Right ventricle myocardium inferior (tissue), 1 donor: ENCODE data around the gene PPP1R1C. TPM values are rescaled to one million over a fixed set of nuclear protein-coding genes. Genes with fewer than 3 reads are reported as not detected.
"Not testable (repeated sequence)": the region's sequence is repeated elsewhere in the genome, so short reads cannot be mapped to it uniquely, and the experiment has no call there.

Experiments used
- ATAC-seq: fragments of 200-7000 bp; cut with Tn5 transposase; one replicate; pipeline ENCODE4 v1.9.1; 2020; ENCODE audit warnings: mild to moderate bottlenecking, moderate library complexity
- DNase-seq: peaks from one replicate; pipeline ENCODE4 v3.0.0; 2021; ENCODE audit errors: missing footprints
- intact Hi-C: fragments of 100-400 bp; cut with DNase I; formaldehyde crosslinking; loops from one replicate; pipeline ENCODE4 v1.11.0; 2022
- total RNA-seq: library from RNA; stranded (reverse); fragmentation: NEBNext Ultra II Directional; extraction: Animal tissue kit (Norgen Biotek cat#: 25700); gene quantifications from one replicate; pipeline ENCODE4 v1.2.1, GENCODE V29; 2021
- donor health status: DM: no; HTN: yes; CAD: no; lungs with severe emphysema.

Gene PPP1R1C
- total RNA-seq, 1 donor from 2014 or later = 24.0 TPM

DNA sequence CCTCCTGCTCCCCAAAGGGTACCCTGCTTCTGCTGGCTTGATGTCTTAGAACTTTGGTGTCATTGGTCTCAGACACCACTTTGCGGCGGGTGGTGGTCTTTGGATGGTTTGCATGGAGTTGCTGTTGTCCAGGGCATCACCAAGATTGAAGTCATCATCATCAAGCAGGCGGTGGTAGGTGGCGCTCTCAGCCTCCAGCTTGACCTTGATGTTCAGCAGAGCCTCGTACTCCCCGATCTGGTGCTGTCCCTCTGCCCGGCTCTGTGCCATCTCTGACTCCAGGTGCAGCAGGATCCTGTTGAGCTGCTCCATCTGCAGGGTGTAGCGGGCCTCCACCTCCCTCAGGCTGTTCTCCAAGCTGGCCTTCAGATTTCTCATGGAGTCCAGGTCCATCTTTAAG, 24.5 kb upstream of the PPP1R1C start:
- ATAC-seq, DNase-seq, intact Hi-C loops: not testable (repeated sequence)

GRCh38 chr2:181962142-181962541, 23.5 kb upstream of the PPP1R1C start:
- ATAC-seq (no peak), DNase-seq (no peak)
- intact Hi-C loops = no loop called here

DNA sequence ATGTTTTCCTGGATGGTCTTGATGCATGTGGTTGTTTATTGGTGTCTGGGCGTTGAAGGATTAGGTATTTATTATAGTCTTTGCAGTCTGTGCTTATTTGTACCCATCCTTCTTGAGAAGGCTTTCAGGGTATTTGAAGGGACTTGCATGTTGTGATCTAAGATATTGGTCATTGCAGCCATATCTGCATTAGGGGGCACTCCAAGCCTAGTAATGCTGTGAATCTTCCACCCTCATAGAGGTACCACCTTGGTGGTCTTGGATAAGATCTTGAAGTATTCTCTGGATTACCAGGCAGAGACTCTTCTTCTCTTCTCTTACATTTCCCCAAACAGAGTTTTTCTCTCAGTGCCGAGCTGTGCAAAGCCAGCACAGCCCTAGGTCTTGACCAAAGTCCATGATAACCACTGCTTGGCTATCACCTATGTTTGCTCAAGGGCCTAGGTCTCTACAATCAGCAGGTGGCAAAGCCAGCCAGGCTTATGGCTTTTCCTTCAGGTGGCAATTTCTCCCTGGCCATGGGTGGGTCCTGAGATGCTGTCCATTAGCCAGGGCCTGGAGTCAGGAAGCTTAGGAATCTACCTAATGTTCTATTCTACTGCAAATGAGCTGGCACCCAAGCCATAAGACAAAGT, 15.4 kb upstream of the PPP1R1C start:
- DNase-seq (no peak), ATAC-seq (no peak)
- intact Hi-C loops = loop anchor here (5.0 kb wide), 1 partner anchor 107 kb away; no protein-coding TSS in a partner anchor

GRCh38 chr2:181971032-181971431, 14.6 kb upstream of the PPP1R1C start:
- intact Hi-C loops = loop anchor here (5.0 kb wide), 1 partner anchor 106 kb away; no protein-coding TSS in a partner anchor
- ATAC-seq = no peak
- no peak for DNase-seq

GRCh38 chr2:181972431-181973170, 13.1 kb upstream of the PPP1R1C start:
- ATAC-seq = no peak

GRCh38 chr2:181973171-181973783, 12.4 kb upstream of the PPP1R1C start:
- no peak for DNase-seq
- intact Hi-C loops = loop anchor here (5.0 kb wide), 1 partner anchor 104 kb away; no protein-coding TSS in a partner anchor
- ATAC-seq = no peak

More at GRCh38 chr2:181972431-181973170, 13.1 kb upstream of the PPP1R1C start:
- DNase-seq = no peak
- intact Hi-C loops = loop anchor here (5.0 kb wide), 1 partner anchor 105 kb away; no protein-coding TSS in a partner anchor

DNA sequence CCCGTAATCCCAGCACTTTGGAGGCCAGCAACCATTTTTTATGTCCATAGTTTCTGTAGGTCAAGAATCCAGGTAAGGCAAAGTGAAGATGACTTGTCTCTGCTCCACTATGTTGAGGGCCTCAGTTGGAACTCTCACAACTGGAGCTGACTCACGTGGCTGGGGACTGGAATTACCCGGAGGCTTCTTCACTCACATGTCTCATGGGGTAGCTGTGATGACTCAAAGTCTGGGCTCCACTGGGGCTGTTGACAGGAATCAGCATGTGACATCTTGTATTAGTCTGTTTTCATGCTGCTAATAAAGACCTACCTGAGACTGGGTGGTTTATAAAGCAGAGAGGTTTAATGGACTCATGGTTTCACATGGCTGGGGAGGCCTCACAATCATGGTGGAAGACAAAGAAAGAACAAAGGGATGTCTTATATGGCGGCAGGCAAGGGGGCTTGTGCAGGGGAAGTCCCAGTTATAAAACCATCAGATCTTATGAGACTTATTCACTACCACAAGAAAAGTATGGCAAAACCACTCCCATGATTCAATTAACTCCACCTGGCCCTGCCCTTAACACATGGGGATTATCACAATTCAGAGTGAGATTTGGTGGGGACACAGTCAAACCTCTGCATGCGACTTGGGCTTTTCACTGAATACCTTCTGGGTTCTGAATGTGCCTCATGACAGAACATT, 7.8 kb upstream of the PPP1R1C start:
- DNase-seq = no peak
- intact Hi-C loops = no loop called here
- ATAC-seq = no peak

GRCh38 chr2:181978351-181979150, 7.1 kb upstream of the PPP1R1C start:
- no peak for ATAC-seq
- no peak for DNase-seq
- intact Hi-C loops = no loop called here

- intact Hi-C loops = loop anchor here (2.0 kb wide), 1 partner anchor 71 kb away; no protein-coding TSS in a partner anchor
- no peak for ATAC-seq
- no peak for DNase-seq
These were observed 1.6 kb upstream of the PPP1R1C start for GRCh38 chr2:181984060-181984459.

- ATAC-seq (peak; percentile 61), DNase-seq (no peak)
- intact Hi-C loops = loop anchor here (2.0 to 5.0 kb wide), 2 partner anchors 70 to 93 kb away; partner anchors contain the start of gene ITPRID2
These were observed 630 bp upstream of the PPP1R1C start for GRCh38 chr2:181984814-181985631.

GRCh38 chr2:181988154-181988924, 2.7 kb downstream of the PPP1R1C start:
- ATAC-seq (no peak), DNase-seq (no peak)
- intact Hi-C loops = loop anchor here (5.0 kb wide), 1 partner anchor 96 kb away; the partner anchor contains the start of gene ITPRID2

DNA sequence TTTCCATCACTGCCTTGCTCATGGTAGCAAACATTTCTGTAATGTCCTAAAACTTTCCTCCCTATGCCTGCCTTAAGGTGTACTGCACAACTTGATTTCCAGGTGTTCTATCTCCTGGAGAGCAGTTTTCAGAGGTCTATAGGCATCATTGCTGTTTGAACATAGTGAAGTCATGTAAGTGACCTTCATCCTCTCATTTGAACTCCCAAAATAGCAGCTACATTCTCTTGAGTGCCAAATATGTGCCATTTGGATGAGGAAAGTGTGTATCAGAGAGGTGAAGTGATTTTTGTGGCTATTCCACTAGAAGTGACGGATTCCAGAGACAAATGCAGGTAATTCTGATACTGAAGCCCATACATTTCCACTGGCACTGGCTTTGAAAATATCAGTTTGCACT, 3.4 kb downstream of the PPP1R1C start:
- peak; percentile 61 for ATAC-seq
- DNase-seq = no peak
- intact Hi-C loops = loop anchor here (5.0 kb wide), 1 partner anchor 97 kb away; the partner anchor contains the start of gene ITPRID2

DNA sequence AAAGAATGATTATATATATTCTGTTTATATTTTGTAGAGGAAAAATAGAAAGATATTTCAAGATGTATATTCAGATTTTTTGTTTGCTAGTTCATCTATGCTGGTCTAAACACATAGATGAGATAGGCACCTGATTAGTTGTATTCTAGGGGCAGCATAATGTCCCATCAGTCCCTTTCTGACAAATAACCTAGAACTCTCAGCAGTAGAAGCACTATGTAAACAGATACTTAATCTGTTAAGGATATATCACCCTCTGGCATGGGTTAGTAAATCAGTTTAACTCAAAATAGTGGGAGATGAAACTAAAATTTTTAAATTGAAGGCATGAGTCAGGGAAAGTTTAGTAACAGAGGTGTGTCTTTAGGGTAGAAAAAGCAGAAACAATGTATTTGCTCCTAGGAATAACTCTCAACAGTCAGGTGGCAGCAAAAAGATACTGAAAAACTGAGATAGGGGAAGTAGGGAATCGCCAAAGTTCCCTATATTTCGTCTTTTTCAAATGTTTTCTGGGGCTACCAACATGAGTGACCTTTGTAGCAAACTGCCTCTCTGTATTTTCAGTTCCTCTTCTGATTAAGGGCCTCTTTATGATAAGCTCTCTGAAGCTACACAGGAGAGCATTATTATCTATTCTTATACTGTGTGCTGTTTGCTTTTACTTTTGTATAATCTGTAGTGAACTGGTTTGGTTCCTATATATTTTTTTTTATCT, 5.7 kb downstream of the PPP1R1C start:
- ATAC-seq (no peak), DNase-seq (no peak)
- intact Hi-C loops = loop anchor here (5.0 kb wide), 1 partner anchor 976 kb away; no protein-coding TSS in a partner anchor

DNA sequence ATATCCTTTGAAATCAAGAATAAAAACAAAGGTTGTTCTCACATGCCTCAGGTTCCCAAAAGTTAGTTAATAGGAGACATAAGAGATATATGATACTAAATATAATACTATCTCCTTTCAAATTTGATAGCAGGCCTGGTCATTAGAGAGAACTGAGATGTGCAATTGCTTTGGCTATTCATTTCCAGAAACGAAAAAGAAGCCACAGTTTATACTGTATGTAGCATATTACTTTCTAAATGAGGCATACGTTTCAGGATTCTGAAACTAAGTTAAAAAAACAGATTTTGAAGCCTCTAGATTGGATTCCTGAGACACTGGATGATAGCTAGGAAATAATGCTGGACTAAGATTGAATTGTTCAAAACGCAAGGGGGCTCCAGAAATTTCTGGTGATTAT, 7.1 kb downstream of the PPP1R1C start:
- DNase-seq = no peak
- no peak for ATAC-seq
- intact Hi-C loops = loop anchor here (5.0 kb wide), 1 partner anchor 975 kb away; no protein-coding TSS in a partner anchor

DNA sequence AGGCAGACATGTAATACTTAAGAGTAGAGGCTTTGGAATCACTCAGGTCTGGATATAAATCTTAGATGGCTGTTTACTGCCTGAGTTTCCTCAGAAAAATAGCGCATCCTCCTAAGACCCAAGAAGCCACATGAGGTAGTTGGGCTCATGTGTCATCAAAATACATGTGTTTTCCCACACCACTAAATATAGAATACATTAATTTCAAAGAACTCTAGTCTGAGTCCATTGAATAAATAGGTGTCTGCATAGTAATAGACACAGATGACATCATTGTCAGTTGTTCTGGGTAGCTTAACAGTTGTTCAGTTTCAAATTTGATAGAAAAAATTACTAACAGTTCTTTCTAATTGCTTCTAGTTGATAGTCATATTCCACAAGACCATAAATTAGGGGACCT, 9.6 kb downstream of the PPP1R1C start:
- no peak for ATAC-seq
- no peak for DNase-seq
- intact Hi-C loops = no loop called here
